GM13977 (cell line): Measurements from ENCODE around the gene ARL15.
"Not testable (repeated sequence)": the region's sequence is repeated elsewhere in the genome, so short reads cannot be mapped to it uniquely, and the experiment has no call there.

Source experiments
- DNase-seq: peaks from one replicate; pipeline ENCODE4 v3.0.0; 2012; ENCODE audit warnings: low spot score
- CTCF ChIP-seq: IDR thresholded peaks from 2 replicates; pipeline ENCODE4 v1.5.1; 2012; ENCODE audit warnings: mild to moderate bottlenecking, control low read depth; ENCODE audit not compliant: insufficient read depth; ENCODE audit errors: extremely low read depth, missing control alignments
- in situ Hi-C: fragments of 300-500 bp; cut with MboI; formaldehyde crosslinking; loops from one replicate; pipeline ENCODE4 v1.12.0; 2022; ENCODE audit warnings: low sequenced_read_pairs, low pct_unique_long_range_greater_than_20kb, mixed read lengths, inconsistent platforms; ENCODE audit not compliant: unreplicated experiment

Gene ARL15

GRCh38 chr5:54073131-54073530 is 237.2 kb downstream of the ARL15 start:
- no peak for DNase-seq
- in situ Hi-C loops = no loop called here
- no peak for TF ChIP-seq CTCF

- no peak for DNase-seq
- in situ Hi-C loops = no loop called here
- TF ChIP-seq CTCF = no peak
These were observed 243.9 kb downstream of the ARL15 start for GRCh38 chr5:54066433-54066832.

- DNase-seq = no peak
- TF ChIP-seq CTCF = no peak
- in situ Hi-C loops = no loop called here
These were observed 246.6 kb downstream of the ARL15 start for GRCh38 chr5:54063817-54064216.

GRCh38 chr5:54062958-54063357 is 247.4 kb downstream of the ARL15 start:
- DNase-seq = no peak
- no peak for TF ChIP-seq CTCF
- in situ Hi-C loops = no loop called here

- DNase-seq, in situ Hi-C loops: not testable (repeated sequence)
These were observed 249.5 kb downstream of the ARL15 start for GRCh38 chr5:54060919-54061318.

- no peak for TF ChIP-seq CTCF
These were observed 260.4 kb downstream of the ARL15 start for GRCh38 chr5:54049963-54050362.

GRCh38 chr5:54049144-54049543 is 261.2 kb downstream of the ARL15 start:
- no peak for TF ChIP-seq CTCF
- in situ Hi-C loops = no loop called here
- no peak for DNase-seq

More at GRCh38 chr5:54049963-54050362, 260.4 kb downstream of the ARL15 start:
- in situ Hi-C loops = no loop called here
- no peak for DNase-seq
